ENCODE data around the gene TMEM184A. TPM values are rescaled to one million over a fixed set of nuclear protein-coding genes. Genes with fewer than 3 reads are reported as not detected.

The TMEM184A gene
- total RNA-seq, 4 donors from 2014 or later = 0.19 to 3.1 (median 0.32) TPM; not detected in 1

- DNase-seq (ENCODE audit: low spot score) (no peak), ATAC-seq (ENCODE audit: low FRiP score) (no peak)
- TF ChIP-seq CTCF (IDR thresholded peaks at IDR 0.05) = no peak
These were observed 39.0 kb upstream of the TMEM184A start for GRCh38 chr7:1595027-1595426.

DNA sequence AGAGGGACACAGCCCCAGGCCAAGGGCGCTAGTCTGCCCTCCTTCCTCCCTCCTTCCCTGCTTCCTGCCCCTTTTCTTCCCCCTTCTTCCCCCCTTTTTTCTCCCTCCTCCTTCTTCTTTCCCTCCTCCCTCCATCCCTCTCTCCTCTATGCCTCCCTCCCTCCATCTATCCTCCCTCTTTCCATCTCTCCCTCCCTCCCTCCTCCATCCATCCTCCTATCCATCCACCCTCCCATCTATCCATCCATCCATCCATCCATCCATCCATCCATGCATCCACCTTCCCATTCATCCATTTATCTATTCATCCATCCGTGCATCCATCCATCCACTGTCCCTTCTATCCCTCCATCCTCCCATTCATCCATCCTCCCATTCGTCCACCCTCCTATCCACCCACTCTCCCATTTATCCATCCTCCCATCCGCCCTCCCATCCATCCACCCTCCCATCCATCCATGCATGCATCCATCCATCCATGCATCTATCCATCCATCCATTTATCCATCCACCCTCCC is 38.0 kb upstream of the TMEM184A start:
- ATAC-seq (ENCODE audit: low FRiP score) = no peak
- TF ChIP-seq CTCF (IDR thresholded peaks at IDR 0.05) = no peak
- no peak for DNase-seq (ENCODE audit: low spot score)

DNA sequence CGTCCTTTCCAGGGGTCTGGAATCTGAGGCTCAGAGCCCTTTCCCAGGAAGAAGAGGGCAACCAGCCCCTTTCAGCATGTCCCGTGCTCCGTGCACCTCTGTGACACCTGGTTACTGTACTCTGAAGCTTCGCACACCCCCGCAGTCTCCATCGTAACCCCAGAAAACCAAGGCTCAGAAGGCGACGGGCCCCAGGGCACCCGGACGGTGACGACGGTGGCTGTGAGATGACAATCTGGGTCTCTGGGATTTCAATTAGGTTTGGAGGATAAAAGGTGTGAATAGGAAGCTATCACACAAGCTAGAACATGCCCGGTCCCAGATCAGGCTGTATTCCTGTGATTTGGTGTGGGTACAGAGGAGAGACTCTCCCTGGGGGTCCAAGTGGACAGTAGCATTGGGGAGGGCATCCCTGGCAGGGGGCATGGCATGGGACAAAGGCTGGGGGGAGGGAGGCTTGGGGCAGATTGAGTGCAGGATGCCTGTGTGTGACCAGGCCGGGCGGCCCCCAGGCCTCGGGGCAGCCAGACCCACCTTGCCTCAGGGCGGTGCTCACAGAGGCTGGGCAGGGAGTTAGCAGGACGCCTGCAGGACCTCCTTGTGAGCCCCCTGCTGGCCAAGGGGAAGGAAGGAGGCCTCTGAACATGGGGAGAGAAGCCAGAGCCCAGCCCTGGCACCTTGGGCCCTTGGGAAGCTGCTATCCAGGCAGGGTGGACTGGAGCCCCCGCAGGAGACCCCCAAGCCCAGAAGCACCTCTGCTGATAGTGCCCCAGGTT is 37.3 kb upstream of the TMEM184A start:
- ATAC-seq (ENCODE audit: low FRiP score) (no peak), DNase-seq (ENCODE audit: low spot score) (no peak)

GRCh38 chr7:1592299-1592871 is 36.4 kb upstream of the TMEM184A start:
- ATAC-seq (ENCODE audit: low FRiP score) (no peak), DNase-seq (ENCODE audit: low spot score) (no peak)

More for the DNA sequence above, 37.3 kb upstream of the TMEM184A start:
- TF ChIP-seq CTCF (IDR thresholded peaks at IDR 0.05) = no peak

DNA sequence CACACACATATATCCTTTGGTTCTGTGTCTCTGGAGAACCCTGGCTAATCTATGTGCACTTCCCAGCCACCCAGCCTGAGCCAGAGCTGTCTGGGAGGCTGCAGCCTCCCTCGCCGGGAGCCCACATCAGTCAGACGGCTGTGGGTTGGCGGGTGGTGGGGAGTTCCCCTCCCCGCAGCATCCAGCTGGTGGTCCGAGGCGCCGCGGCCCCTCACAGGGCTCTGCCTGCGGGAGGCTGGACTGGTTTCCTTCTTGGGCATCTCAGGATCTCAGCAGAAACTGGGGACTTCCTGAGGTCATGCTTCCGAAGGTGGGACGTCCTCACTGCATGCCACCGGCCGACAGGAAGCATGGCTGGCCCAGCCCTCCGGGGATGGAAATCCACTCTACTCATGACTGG is 35.9 kb upstream of the TMEM184A start:
- TF ChIP-seq CTCF (IDR thresholded peaks at IDR 0.05) = no peak
- ATAC-seq (ENCODE audit: low FRiP score) = no peak
- DNase-seq (ENCODE audit: low spot score) = no peak

More at GRCh38 chr7:1592299-1592871, 36.4 kb upstream of the TMEM184A start:
- no peak for TF ChIP-seq CTCF (IDR thresholded peaks at IDR 0.05)

DNA sequence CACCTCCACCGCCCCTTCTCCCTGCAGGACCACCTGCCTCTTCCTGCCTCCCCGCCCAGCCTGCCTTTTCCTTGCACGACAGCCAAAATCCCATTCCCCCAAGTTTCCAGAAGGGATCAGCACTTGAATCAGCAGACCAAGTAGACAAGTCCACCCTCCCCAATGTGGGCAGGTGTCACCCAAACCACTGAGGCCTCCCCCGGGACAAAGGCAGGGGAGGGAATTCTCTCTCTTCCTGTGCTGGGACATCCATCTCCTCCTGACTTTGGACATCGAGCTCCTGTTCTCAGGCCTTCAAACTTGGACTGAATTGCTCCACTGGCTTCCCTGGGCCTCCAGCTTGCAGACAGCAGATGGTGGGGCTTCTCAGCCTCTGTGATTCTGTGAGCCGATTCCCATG is 35.4 kb upstream of the TMEM184A start:
- no peak for DNase-seq (ENCODE audit: low spot score)
- ATAC-seq (ENCODE audit: low FRiP score) = no peak
- no peak for TF ChIP-seq CTCF (IDR thresholded peaks at IDR 0.05)
